HUES6 (cell line): ENCODE measurements around the gene SLCO3A1.

Source experiments
- H3K27ac ChIP-seq: 2 replicates; pipeline ENCODE4 v1.7.0; 2013; ENCODE audit warnings: low read depth, mild to moderate bottlenecking, low read length, inconsistent platforms
- H3K27me3 ChIP-seq: 2 replicates; pipeline ENCODE4 v1.6.1; 2013; ENCODE audit warnings: low read length; ENCODE audit not compliant: control insufficient read depth, insufficient read depth
- H3K36me3 ChIP-seq: 2 replicates; pipeline ENCODE4 v1.6.1; 2013; ENCODE audit warnings: low read length; ENCODE audit not compliant: control insufficient read depth, insufficient read depth
- H3K4me1 ChIP-seq: 2 replicates; pipeline ENCODE4 v1.6.1; 2013; ENCODE audit warnings: low read length; ENCODE audit not compliant: control insufficient read depth, insufficient read depth
- H3K4me3 ChIP-seq: 2 replicates; pipeline ENCODE4 v1.5.1; 2013; ENCODE audit warnings: low read depth, low read length
- H3K9ac ChIP-seq: one replicate; pipeline ENCODE4 v1.6.1; 2013; ENCODE audit warnings: mild to moderate bottlenecking, low read length
- H3K9me3 ChIP-seq: 2 replicates; pipeline ENCODE4 v1.6.1; 2013; ENCODE audit warnings: low read depth, low read length; ENCODE audit not compliant: control insufficient read depth, insufficient read depth

SLCO3A1 gene

GRCh38 chr15:91894606-91895005, 41.1 kb downstream of the SLCO3A1 start:
- H3K27me3 ChIP-seq = no peaks in the 10 kb centered on the region
- peaks cover 7% of the 10 kb centered on the region; the same call in 1 of the 2 replicates for H3K4me1 ChIP-seq
- no peak overlapping the region for H3K9ac ChIP-seq
- no peak overlapping the region for H3K27ac ChIP-seq
- H3K36me3 ChIP-seq = no peaks in the 10 kb centered on the region
- H3K4me3 ChIP-seq = no peak overlapping the region
- no peaks in the 10 kb centered on the region for H3K9me3 ChIP-seq

GRCh38 chr15:91895051-91895450, 41.5 kb downstream of the SLCO3A1 start:
- no peak overlapping the region for H3K4me3 ChIP-seq
- no peak overlapping the region for H3K9ac ChIP-seq
- no peaks in the 10 kb centered on the region for H3K27me3 ChIP-seq
- H3K27ac ChIP-seq = no peak overlapping the region
- no peaks in the 10 kb centered on the region for H3K36me3 ChIP-seq
- H3K4me1 ChIP-seq = peaks cover 7% of the 10 kb centered on the region; the same call in 1 of the 2 replicates
- no peaks in the 10 kb centered on the region for H3K9me3 ChIP-seq

- no peaks in the 10 kb centered on the region for H3K36me3 ChIP-seq
- no peaks in the 10 kb centered on the region for H3K9me3 ChIP-seq
- H3K27me3 ChIP-seq = no peaks in the 10 kb centered on the region
- peaks cover 7% of the 10 kb centered on the region; the same call in 1 of the 2 replicates for H3K4me1 ChIP-seq
- no peak overlapping the region for H3K27ac ChIP-seq
- H3K4me3 ChIP-seq = no peak overlapping the region
- no peak overlapping the region for H3K9ac ChIP-seq
These were observed 43.0 kb downstream of the SLCO3A1 start for GRCh38 chr15:91896341-91897055.

- H3K36me3 ChIP-seq = no peaks in the 10 kb centered on the region
- no peaks in the 10 kb centered on the region for H3K9me3 ChIP-seq
- no peak overlapping the region for H3K4me3 ChIP-seq
- H3K4me1 ChIP-seq = peaks cover 12% of the 10 kb centered on the region; the same call in 1 of the 2 replicates
- no peaks in the 10 kb centered on the region for H3K27me3 ChIP-seq
- H3K9ac ChIP-seq = no peak overlapping the region
- H3K27ac ChIP-seq = no peak overlapping the region
These were observed 44.3 kb downstream of the SLCO3A1 start for GRCh38 chr15:91897585-91898372.

- H3K9ac ChIP-seq = no peak overlapping the region
- H3K27me3 ChIP-seq = no peaks in the 10 kb centered on the region
- H3K4me3 ChIP-seq = no peak overlapping the region
- peaks cover 14% of the 10 kb centered on the region; the same call in 1 of the 2 replicates for H3K4me1 ChIP-seq
- no peaks in the 10 kb centered on the region for H3K9me3 ChIP-seq
- H3K36me3 ChIP-seq = no peaks in the 10 kb centered on the region
- H3K27ac ChIP-seq = no peak overlapping the region
These were observed 45.3 kb downstream of the SLCO3A1 start for GRCh38 chr15:91898843-91899242.

GRCh38 chr15:91904942-91905341, 51.4 kb downstream of the SLCO3A1 start:
- no peaks in the 10 kb centered on the region for H3K9me3 ChIP-seq
- H3K27me3 ChIP-seq = no peaks in the 10 kb centered on the region
- no peak overlapping the region for H3K9ac ChIP-seq
- H3K27ac ChIP-seq = no peak overlapping the region
- no peak overlapping the region for H3K4me3 ChIP-seq
- H3K36me3 ChIP-seq = no peaks in the 10 kb centered on the region
- H3K4me1 ChIP-seq = peaks cover 10% of the 10 kb centered on the region; the same call in 1 of the 2 replicates

GRCh38 chr15:91908391-91908790, 54.9 kb downstream of the SLCO3A1 start:
- no peaks in the 10 kb centered on the region for H3K9me3 ChIP-seq

GRCh38 chr15:91909111-91909510, 55.6 kb downstream of the SLCO3A1 start:
- Histone ChIP-seq H3K27ac (no peak overlapping the region), H3K9ac (no peak overlapping the region), H3K9me3 (no peaks in the 10 kb centered on the region), H3K4me3 (no peak overlapping the region), H3K27me3 (no peaks in the 10 kb centered on the region), H3K4me1 (0 out of 2 replicates have a peak, but pooled peaks cover 6% of the 10 kb centered on the region), H3K36me3 (no peaks in the 10 kb centered on the region)

More at GRCh38 chr15:91908391-91908790, 54.9 kb downstream of the SLCO3A1 start:
- H3K4me1 ChIP-seq = 0 out of 2 replicates have a peak, but pooled peaks cover 6% of the 10 kb centered on the region
- no peak overlapping the region for H3K4me3 ChIP-seq
- H3K36me3 ChIP-seq = no peaks in the 10 kb centered on the region
- H3K9ac ChIP-seq = no peak overlapping the region
- H3K27me3 ChIP-seq = no peaks in the 10 kb centered on the region
- H3K27ac ChIP-seq = no peak overlapping the region

GRCh38 chr15:91909574-91909973, 56.1 kb downstream of the SLCO3A1 start:
- no peaks in the 10 kb centered on the region for H3K9me3 ChIP-seq
- H3K27ac ChIP-seq = no peak overlapping the region
- no peak overlapping the region for H3K4me3 ChIP-seq
- H3K36me3 ChIP-seq = no peaks in the 10 kb centered on the region
- no peak overlapping the region for H3K9ac ChIP-seq
- H3K4me1 ChIP-seq = 0 out of 2 replicates have a peak, but pooled peaks cover 6% of the 10 kb centered on the region
- no peaks in the 10 kb centered on the region for H3K27me3 ChIP-seq

- H3K9ac ChIP-seq = no peak overlapping the region
- H3K4me1 ChIP-seq = 0 out of 2 replicates have a peak, but pooled peaks cover 6% of the 10 kb centered on the region
- no peak overlapping the region for H3K27ac ChIP-seq
- no peaks in the 10 kb centered on the region for H3K36me3 ChIP-seq
- H3K27me3 ChIP-seq = no peaks in the 10 kb centered on the region
- H3K9me3 ChIP-seq = no peaks in the 10 kb centered on the region
- H3K4me3 ChIP-seq = no peak overlapping the region
These were observed 58.3 kb downstream of the SLCO3A1 start for GRCh38 chr15:91911844-91912243.

- H3K36me3 ChIP-seq = no peaks in the 10 kb centered on the region
- H3K4me3 ChIP-seq = no peak overlapping the region
- no peak overlapping the region for H3K27ac ChIP-seq
- H3K27me3 ChIP-seq = no peaks in the 10 kb centered on the region
- H3K9ac ChIP-seq = no peak overlapping the region
- H3K9me3 ChIP-seq = no peaks in the 10 kb centered on the region
- H3K4me1 ChIP-seq = 0 out of 2 replicates have a peak, but pooled peaks cover 6% of the 10 kb centered on the region
These were observed 58.8 kb downstream of the SLCO3A1 start for GRCh38 chr15:91912336-91912735.
